Uterus (tissue), 4 donors: ENCODE results near the gene KCNA10. TPM values are rescaled to one million over a fixed set of nuclear protein-coding genes. Genes with fewer than 3 reads are reported as not detected.

Source experiments
- DNase-seq, 2 donors: peaks; one replicate each; pipeline ENCODE4 v3.0.0-alpha.2; 2019 to 2020
- H3K27ac ChIP-seq, 2 donors: fragments of 200-600 bp; sonication (generic); 1 replicate in 1 of 2; 2 replicates in 1 of 2; pipeline ENCODE4 v1.5.1; 2016 to 2018
- H3K27me3 ChIP-seq, 2 donors: fragments of 200-600 bp; sonication (generic); one replicate each; pipeline ENCODE4 v1.5.1; 2018 to 2019; ENCODE audit warnings: control low read depth in 1 of 2
- H3K36me3 ChIP-seq, 2 donors: fragments of 200-600 bp; sonication (generic); one replicate each; pipeline ENCODE4 v1.5.1; 2019; ENCODE audit warnings: control low read depth in 1 of 2
- H3K4me1 ChIP-seq, 2 donors: fragments of 200-600 bp; sonication (generic); one replicate each; pipeline ENCODE4 v1.5.1; 2018 to 2019; ENCODE audit warnings: control low read depth in 1 of 2
- H3K4me3 ChIP-seq, 2 donors: fragments of 200-600 bp; sonication (generic); 1 replicate in 1 of 2; 2 replicates in 1 of 2; pipeline ENCODE4 v1.5.1; 2018 to 2019; ENCODE audit warnings: mild to moderate bottlenecking in 1 of 2
- H3K9me3 ChIP-seq, 2 donors: fragments of 200-600 bp; sonication (generic); one replicate each; pipeline ENCODE4 v1.5.1; 2019; ENCODE audit warnings: control low read depth in 1 of 2
- CTCF ChIP-seq, 4 experiments: fragments of 200-600 bp in 2 of 4; fragments of 450-650 bp in 2 of 4; sonication (generic) in 2 of 4; IDR thresholded peaks; one replicate each; pipeline ENCODE4 v1.5.1; 2016 to 2019; ENCODE audit warnings: antibody characterized with exemption in 4 of 4, mild to moderate bottlenecking in 2 of 4, moderate library complexity in 1 of 4
- POLR2A ChIP-seq, 2 donors: fragments of 450-650 bp; IDR thresholded peaks; one replicate each; pipeline ENCODE4 v1.6.1; 2016; ENCODE audit warnings: antibody characterized with exemption in 2 of 2, mild to moderate bottlenecking in 1 of 2, moderate library complexity in 1 of 2
- intact Hi-C: fragments of 100-400 bp; cut with DNase I; formaldehyde crosslinking; loops from one replicate; pipeline ENCODE4 v1.15.1; 2023; ENCODE audit warnings: low total_unique reads
- total RNA-seq, 4 donors: library from RNA; depleted of rRNA in 3 of 4; stranded (reverse); fragments of >200 nt in 3 of 4; gene quantifications; one replicate each; pipeline versions ENCODE4 v1.1.0 to v1.2.4, GENCODE V29; 2014 to 2023
- donor health status: DM: yes; HTN: yes; CAD: no.

The KCNA10 gene
- total RNA-seq, 4 donors from 2014 or later = not detected

DNA sequence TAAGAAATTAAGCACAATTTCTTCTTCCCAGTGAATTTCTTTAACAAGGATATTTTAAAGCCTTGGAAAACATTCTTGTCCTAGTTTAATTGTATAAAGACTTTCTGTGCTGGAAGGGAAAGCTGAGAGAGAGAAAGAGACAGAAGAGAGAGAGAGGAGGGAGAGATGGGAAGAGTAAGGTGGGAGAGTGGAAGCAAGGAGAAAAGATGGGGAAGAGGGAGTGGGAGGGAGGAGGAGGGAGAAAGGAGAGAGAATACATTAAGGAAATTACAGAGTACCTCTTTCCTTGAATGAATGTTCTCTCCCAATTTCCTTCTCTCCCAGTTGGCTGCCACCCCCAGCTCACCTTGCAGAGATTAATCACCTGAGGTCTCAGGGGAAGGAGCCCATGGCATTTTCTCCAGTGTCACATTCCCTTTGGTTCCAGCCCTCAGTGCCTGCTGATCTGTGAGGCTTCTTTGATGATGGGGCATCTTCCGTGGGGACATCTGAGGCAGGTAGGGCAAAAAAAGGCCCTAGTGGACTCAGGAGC lies 32.4 kb upstream of the KCNA10 start:
- no peak for DNase-seq
- no peaks in the 10 kb centered on the region for H3K4me1 ChIP-seq
- no peaks in the 10 kb centered on the region for H3K9me3 ChIP-seq
- TF ChIP-seq POLR2A (IDR thresholded peaks at IDR 0.05) (no peak), CTCF (IDR thresholded peaks at IDR 0.05) (no peak)
- peaks cover 0 to 2% of the 10 kb centered on the region in 2 donors for H3K27me3 ChIP-seq
- intact Hi-C loops = no loop called here
- no peak overlapping the region for H3K27ac ChIP-seq
- H3K36me3 ChIP-seq = no peaks in the 10 kb centered on the region
- H3K4me3 ChIP-seq = no peak overlapping the region

- Histone ChIP-seq H3K27me3 (peaks cover 0 to 2% of the 10 kb centered on the region in 2 donors), H3K4me3 (no peak overlapping the region)
- intact Hi-C loops = no loop called here
These were observed 30.9 kb upstream of the KCNA10 start for GRCh38 chr1:110549831-110550230.

DNA sequence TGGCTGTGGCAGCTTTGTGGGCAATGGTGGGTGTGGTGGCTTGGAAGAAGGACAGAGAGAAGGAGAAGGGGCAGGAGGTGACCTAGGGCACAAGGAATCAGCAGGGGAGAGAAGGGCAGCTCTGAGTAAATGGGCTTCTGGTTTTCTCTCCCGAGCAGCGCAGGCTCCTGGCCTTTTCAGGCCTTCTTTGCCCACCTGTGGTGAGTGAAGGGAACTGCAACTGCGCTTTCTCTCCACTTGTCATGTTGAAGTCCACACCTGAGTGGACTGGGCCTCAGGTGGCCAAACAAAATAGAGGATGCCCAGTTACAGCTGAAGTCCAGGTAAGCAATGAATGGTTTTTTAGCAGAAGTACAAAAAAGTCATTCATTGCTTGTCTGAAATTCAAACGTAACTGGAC lies 29.4 kb upstream of the KCNA10 start:
- no peaks in the 10 kb centered on the region for H3K4me1 ChIP-seq
- no peak overlapping the region for H3K4me3 ChIP-seq
- intact Hi-C loops = no loop called here
- no peaks in the 10 kb centered on the region for H3K36me3 ChIP-seq
- DNase-seq = no peak
- H3K27ac ChIP-seq = no peak overlapping the region
- no peaks in the 10 kb centered on the region for H3K9me3 ChIP-seq
- H3K27me3 ChIP-seq = peaks cover 0 to 2% of the 10 kb centered on the region in 2 donors
- TF ChIP-seq POLR2A (IDR thresholded peaks at IDR 0.05) = no peak
- no peak for TF ChIP-seq CTCF (IDR thresholded peaks at IDR 0.05)

More at GRCh38 chr1:110549831-110550230, 30.9 kb upstream of the KCNA10 start:
- TF ChIP-seq POLR2A (IDR thresholded peaks at IDR 0.05) = no peak
- Histone ChIP-seq H3K27ac (no peak overlapping the region), H3K4me1 (no peaks in the 10 kb centered on the region), H3K36me3 (no peaks in the 10 kb centered on the region), H3K9me3 (no peaks in the 10 kb centered on the region)
- DNase-seq = no peak

DNA sequence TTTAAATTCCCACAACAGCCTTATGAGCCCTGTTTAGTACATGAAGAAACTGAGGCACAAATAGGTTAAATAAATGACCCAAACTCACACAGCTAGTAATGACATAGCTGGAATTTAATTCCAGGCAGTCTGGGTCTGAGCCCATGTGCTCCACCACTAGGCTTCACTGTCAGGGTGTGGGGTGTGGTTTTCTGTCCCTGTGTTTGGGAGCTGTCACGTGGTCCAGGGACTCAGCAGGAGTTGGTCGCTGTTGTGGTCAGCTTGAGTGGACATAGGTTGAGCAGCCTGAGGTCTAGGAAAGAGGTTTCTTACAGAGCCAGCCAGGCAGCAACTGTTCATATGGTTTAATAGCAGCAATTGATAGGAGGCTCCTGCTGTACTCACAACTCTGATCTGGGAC lies 28.0 kb upstream of the KCNA10 start:
- intact Hi-C loops = no loop called here
- Histone ChIP-seq H3K9me3 (no peaks in the 10 kb centered on the region), H3K4me1 (no peaks in the 10 kb centered on the region), H3K4me3 (no peak overlapping the region), H3K27me3 (peaks cover 0 to 2% of the 10 kb centered on the region in 2 donors), H3K36me3 (no peaks in the 10 kb centered on the region), H3K27ac (no peak overlapping the region)
- TF ChIP-seq CTCF (IDR thresholded peaks at IDR 0.05) (no peak), POLR2A (IDR thresholded peaks at IDR 0.05) (no peak)
- no peak for DNase-seq

DNA sequence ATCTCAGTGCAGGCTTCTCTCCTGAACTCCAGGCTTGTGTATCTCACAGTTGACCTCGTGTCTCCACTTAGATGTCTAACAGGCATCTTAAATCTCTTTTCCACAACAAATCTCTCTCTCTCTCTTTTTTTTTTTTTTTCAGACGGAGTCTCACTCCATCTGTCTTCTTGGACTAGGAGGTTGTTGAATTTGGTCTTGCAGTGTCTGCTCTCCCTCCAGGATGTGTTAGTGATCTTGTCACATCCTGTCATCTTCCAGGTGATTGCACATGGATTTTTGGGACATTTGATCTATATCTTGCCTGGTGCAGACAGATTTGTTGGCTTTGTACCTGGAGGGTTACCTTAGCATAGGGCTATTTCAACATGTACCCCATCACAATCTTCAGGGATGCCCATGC lies 26.5 kb upstream of the KCNA10 start:
- intact Hi-C loops = no loop called here
- Histone ChIP-seq H3K27me3 (no peaks in the 10 kb centered on the region), H3K4me1 (no peaks in the 10 kb centered on the region), H3K27ac (no peak overlapping the region), H3K4me3 (no peak overlapping the region), H3K36me3 (no peaks in the 10 kb centered on the region), H3K9me3 (no peaks in the 10 kb centered on the region)
- no peak for DNase-seq
- TF ChIP-seq CTCF (IDR thresholded peaks at IDR 0.05) (no peak), POLR2A (IDR thresholded peaks at IDR 0.05) (no peak)

- Histone ChIP-seq H3K27ac (no peak overlapping the region), H3K9me3 (no peaks in the 10 kb centered on the region), H3K36me3 (no peaks in the 10 kb centered on the region), H3K4me1 (no peaks in the 10 kb centered on the region), H3K27me3 (no peaks in the 10 kb centered on the region), H3K4me3 (no peak overlapping the region)
- intact Hi-C loops = no loop called here
- no peak for DNase-seq
- TF ChIP-seq CTCF (IDR thresholded peaks at IDR 0.05) (no peak), POLR2A (IDR thresholded peaks at IDR 0.05) (no peak)
These were observed 25.8 kb upstream of the KCNA10 start for GRCh38 chr1:110544753-110545152.
